Peyer's patch (tissue), 4 donors: ENCODE results near the gene SHC3.

Source experiments
- POLR2A ChIP-seq, 2 donors: fragments of 450-650 bp; IDR thresholded peaks; one replicate each; pipeline ENCODE4 v1.5.1; 2017; ENCODE audit warnings: antibody characterized with exemption in 2 of 2, mild to moderate bottlenecking in 2 of 2, moderate library complexity in 2 of 2
- TF ChIP-seq, protein P1 (sequence below), 6 experiments: fragments of 450-650 bp in 4 of 6; fragments of 200-600 bp in 2 of 6; sonication (generic) in 1 of 6; IDR thresholded peaks; one replicate each; pipeline ENCODE4 v1.5.1; 2017 to 2019; ENCODE audit warnings: antibody characterized with exemption in 6 of 6, mild to moderate bottlenecking in 3 of 6, moderate library complexity in 1 of 6

DNA sequence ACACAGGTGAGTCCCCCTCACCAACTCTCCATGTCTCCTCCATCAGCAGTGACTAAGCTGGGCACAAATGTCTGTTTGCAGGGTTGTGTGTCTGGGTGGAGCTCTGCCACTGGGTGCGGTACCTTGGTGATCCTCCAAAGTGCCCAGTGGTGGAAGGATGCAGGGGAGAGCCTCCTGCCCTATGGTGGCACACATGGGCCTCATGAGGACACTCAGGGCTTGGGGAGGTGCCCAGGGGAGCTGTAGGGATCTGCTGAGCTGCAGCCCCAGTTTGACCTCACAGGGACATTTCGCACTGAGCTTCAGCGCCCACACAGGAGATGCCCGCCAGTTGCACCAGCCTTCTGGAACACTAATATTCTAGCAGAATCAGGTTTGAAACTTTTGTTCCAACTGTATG lies 157.9 kb downstream of the SHC3 start:
- TF ChIP-seq, protein P1, sequence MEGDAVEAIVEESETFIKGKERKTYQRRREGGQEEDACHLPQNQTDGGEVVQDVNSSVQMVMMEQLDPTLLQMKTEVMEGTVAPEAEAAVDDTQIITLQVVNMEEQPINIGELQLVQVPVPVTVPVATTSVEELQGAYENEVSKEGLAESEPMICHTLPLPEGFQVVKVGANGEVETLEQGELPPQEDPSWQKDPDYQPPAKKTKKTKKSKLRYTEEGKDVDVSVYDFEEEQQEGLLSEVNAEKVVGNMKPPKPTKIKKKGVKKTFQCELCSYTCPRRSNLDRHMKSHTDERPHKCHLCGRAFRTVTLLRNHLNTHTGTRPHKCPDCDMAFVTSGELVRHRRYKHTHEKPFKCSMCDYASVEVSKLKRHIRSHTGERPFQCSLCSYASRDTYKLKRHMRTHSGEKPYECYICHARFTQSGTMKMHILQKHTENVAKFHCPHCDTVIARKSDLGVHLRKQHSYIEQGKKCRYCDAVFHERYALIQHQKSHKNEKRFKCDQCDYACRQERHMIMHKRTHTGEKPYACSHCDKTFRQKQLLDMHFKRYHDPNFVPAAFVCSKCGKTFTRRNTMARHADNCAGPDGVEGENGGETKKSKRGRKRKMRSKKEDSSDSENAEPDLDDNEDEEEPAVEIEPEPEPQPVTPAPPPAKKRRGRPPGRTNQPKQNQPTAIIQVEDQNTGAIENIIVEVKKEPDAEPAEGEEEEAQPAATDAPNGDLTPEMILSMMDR (IDR thresholded peaks at IDR 0.05) = no peak
- TF ChIP-seq POLR2A (IDR thresholded peaks at IDR 0.05) = no peak
